ENCODE measurements around the gene GSK3B. TPM values are rescaled to one million over a fixed set of nuclear protein-coding genes. Genes with fewer than 3 reads are reported as not detected.
"Not testable (repeated sequence)": the region's sequence is repeated elsewhere in the genome, so short reads cannot be mapped to it uniquely, and the experiment has no call there.

GSK3B gene
- total and polyA plus RNA-seq, 10 of the 15 experiments (the other 5 are each of a cell fraction or from before 2014, with no cell fraction given), result 8.5 to 49.8 (median 25.5) TPM

DNA sequence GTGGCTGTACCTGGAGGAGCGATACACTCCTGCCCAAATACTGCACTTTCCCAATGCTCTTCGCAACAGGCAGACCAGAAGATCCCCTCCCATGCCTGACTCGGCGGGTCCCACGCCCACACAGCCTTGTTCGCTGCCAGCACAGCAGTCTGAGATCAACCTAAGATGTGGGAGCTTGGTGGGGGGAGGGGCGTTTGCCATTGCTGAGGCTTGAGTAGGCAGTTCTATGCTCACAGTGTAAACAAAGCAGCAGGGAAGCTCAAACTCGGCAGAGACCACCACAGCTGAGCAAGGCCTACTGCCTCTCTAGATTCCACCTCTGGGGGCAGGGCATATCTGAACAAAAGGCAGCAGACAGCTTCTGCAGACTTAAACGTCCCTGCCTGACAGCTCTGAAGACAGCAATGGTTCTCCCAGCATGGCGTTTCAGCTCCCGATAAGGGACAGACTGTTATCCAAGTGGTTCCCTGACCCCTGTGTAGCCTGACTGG, 90.2 kb downstream of the GSK3B start:
- not testable (repeated sequence) for H4K20me1 ChIP-seq (ENCODE audit: control insufficient read depth, insufficient read depth)
- peaks cover 42% of the 10 kb centered on the region for H3K79me2 ChIP-seq (ENCODE audit: control insufficient read depth, insufficient read depth, low read length)
- WGBS (ENCODE audit: insufficient coverage, insufficient replicate concordance, low lambda C conversion rate, missing lambda C conversion rate), result 79% methylated on average over 11 of the region's 11 CpGs

DNA sequence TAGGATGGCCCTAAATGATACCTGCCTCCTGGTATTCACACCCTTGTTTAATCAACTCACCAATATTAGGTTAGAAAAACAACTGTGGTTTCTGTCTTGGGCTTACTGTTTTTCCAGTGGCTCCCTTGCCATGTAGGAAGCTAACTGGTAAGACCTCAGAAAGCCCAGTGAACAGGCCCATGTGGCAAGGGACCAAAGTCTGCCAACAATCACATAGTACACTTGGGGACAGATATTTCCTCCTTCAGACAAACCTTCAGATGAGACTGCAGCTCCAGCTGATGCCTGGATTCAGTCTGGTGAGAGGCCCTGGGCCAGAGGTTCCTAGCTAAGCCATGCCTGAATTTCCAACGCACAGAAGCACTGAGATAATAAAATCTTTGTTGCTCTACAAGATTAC, 96.1 kb downstream of the GSK3B start:
- in situ Hi-C loops (cut with MboI), result no loop called here
- H3K27me3 ChIP-seq (replicated peaks in 1 of 2; ENCODE audit: control insufficient read depth in 2 of 2, insufficient read depth in 2 of 2, low read length in 1 of 2), result no peaks in the 10 kb centered on the region
- peaks cover 27% of the 10 kb centered on the region for H3K79me2 ChIP-seq (ENCODE audit: control insufficient read depth, insufficient read depth, low read length)
- H3K9ac ChIP-seq (ENCODE audit: control insufficient read depth, insufficient read depth, low read length), result no peak overlapping the region
- ChIA-PET SMC1A (ENCODE audit: uncharacterized antibody, unreplicated experiment) (interaction anchor here (0.9 to 1.4 kb wide), 3 partner anchors 11 to 149 kb away, joined by 3 to 4 read pairs (median 3); no protein-coding TSS in a partner anchor), CTCF (no interaction called here), RAD21 (ENCODE audit: unreplicated experiment) (no interaction called here), POLR2A (interaction anchor here (0.6 kb wide), 1 partner anchor 938 kb away, joined by 3 read pairs; no protein-coding TSS in a partner anchor)
- no peaks in the 10 kb centered on the region; the same call in 1 of the 3 replicates for H3K9me3 ChIP-seq (replicated peaks; ENCODE audit: control insufficient read depth, insufficient read depth, low read length)
- no peak for DNase-seq (ENCODE audit: low read depth, low spot score)
- H2AFZ ChIP-seq (ENCODE audit: control insufficient read depth, low read depth, low read length), result no peak overlapping the region
- no peaks in the 10 kb centered on the region for H4K20me1 ChIP-seq (ENCODE audit: control insufficient read depth, insufficient read depth)
- peaks cover 3 to 14% of the 10 kb centered on the region in 2 experiments; a peak in 3 of 4 replicates for H3K36me3 ChIP-seq (ENCODE audit: control insufficient read depth in 2 of 2, insufficient read depth in 2 of 2, low read length in 1 of 2)
- no peak overlapping the region for H3K4me2 ChIP-seq (ENCODE audit: control insufficient read depth, insufficient read depth)
- no TSS peak for BruUV-seq (replicated peaks)
- no peak for ATAC-seq
- H3K27ac ChIP-seq (ENCODE audit: control insufficient read depth, insufficient read depth), result no peak overlapping the region
- intact Hi-C loops (cut with micrococcal nuclease; ENCODE audit: unreplicated experiment), result no loop called here
- FAIRE-seq, result no peak
- H3K4me1 ChIP-seq (ENCODE audit: control insufficient read depth, insufficient read depth, low read length), result no peaks in the 10 kb centered on the region
- no peak overlapping the region for H3K4me3 ChIP-seq
- 100% methylated on average over 1 of the region's 1 CpG for WGBS (ENCODE audit: insufficient coverage, insufficient replicate concordance, low lambda C conversion rate, missing lambda C conversion rate)
- TF ChIP-seq STAT3 (IDR thresholded peaks at IDR 0.05; ENCODE audit: low read depth, low read length), result no peak
- TF ChIP-seq, protein P1, sequence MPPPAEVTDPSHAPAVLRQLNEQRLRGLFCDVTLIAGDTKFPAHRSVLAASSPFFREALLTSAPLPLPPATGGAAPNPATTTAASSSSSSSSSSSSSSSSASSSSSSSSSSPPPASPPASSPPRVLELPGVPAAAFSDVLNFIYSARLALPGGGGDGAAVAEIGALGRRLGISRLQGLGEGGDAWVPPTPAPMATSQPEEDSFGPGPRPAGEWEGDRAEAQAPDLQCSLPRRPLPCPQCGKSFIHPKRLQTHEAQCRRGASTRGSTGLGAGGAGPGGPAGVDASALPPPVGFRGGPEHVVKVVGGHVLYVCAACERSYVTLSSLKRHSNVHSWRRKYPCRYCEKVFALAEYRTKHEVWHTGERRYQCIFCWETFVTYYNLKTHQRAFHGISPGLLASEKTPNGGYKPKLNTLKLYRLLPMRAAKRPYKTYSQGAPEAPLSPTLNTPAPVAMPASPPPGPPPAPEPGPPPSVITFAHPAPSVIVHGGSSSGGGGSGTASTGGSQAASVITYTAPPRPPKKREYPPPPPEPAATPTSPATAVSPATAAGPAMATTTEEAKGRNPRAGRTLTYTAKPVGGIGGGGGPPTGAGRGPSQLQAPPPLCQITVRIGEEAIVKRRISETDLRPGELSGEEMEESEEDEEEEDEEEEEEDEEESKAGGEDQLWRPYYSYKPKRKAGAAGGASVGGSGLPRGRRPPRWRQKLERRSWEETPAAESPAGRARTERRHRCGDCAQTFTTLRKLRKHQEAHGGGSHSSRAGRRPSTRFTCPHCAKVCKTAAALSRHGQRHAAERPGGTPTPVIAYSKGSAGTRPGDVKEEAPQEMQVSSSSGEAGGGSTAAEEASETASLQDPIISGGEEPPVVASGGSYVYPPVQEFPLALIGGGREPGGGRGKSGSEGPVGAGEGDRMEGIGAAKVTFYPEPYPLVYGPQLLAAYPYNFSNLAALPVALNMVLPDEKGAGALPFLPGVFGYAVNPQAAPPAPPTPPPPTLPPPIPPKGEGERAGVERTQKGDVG (CRISPR knock-in tag; IDR thresholded peaks at IDR 0.05), result no peak
- no peak for TF ChIP-seq ZZZ3 (IDR thresholded peaks at IDR 0.05; ENCODE audit: control insufficient read depth, insufficient read length, low read depth)
- TF ChIP-seq, protein P2, sequence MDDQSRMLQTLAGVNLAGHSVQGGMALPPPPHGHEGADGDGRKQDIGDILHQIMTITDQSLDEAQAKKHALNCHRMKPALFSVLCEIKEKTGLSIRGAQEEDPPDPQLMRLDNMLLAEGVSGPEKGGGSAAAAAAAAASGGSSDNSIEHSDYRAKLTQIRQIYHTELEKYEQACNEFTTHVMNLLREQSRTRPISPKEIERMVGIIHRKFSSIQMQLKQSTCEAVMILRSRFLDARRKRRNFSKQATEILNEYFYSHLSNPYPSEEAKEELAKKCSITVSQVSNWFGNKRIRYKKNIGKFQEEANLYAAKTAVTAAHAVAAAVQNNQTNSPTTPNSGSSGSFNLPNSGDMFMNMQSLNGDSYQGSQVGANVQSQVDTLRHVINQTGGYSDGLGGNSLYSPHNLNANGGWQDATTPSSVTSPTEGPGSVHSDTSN (IDR thresholded peaks at IDR 0.05; ENCODE audit: insufficient replicate concordance, low read depth, low read length), result no peak
- no peak for TF ChIP-seq NR2C2 (IDR thresholded peaks at IDR 0.05; ENCODE audit: borderline replicate concordance, control insufficient read depth, insufficient read length, low read depth)
- TF ChIP-seq GATAD2B (conservative IDR thresholded peaks at IDR 0.05; ENCODE audit: low read depth), result no peak
- TF ChIP-seq YY1 (IDR thresholded peaks at IDR 0.05; ENCODE audit: low read depth, low read length), result no peak
- TF ChIP-seq NR2C1 (IDR thresholded peaks at IDR 0.05), result no peak
- no peak for TF ChIP-seq IKZF2 (IDR thresholded peaks at IDR 0.05)
- TF ChIP-seq IKZF1 (conservative IDR thresholded peaks at IDR 0.05), result no peak
- no peak for TF ChIP-seq CHD1 (IDR thresholded peaks at IDR 0.05; ENCODE audit: low read depth, low read length)
- no peak for TF ChIP-seq GABPA (IDR thresholded peaks at IDR 0.05; ENCODE audit: low read depth)
- TF ChIP-seq POLR2AphosphoS2 (IDR thresholded peaks at IDR 0.05; ENCODE audit: low read depth, low read length), result no peak
- no peak for TF ChIP-seq PAX5 (IDR thresholded peaks at IDR 0.05; ENCODE audit: borderline replicate concordance, low read depth, low read length)

More for the DNA sequence above, 90.2 kb downstream of the GSK3B start:
- H2AFZ ChIP-seq (ENCODE audit: control insufficient read depth, low read depth, low read length); FAIRE-seq; H3K27me3 ChIP-seq (replicated peaks in 1 of 2; ENCODE audit: control insufficient read depth in 2 of 2, insufficient read depth in 2 of 2, low read length in 1 of 2); H3K9ac ChIP-seq (ENCODE audit: control insufficient read depth, insufficient read depth, low read length); H3K4me2 ChIP-seq (ENCODE audit: control insufficient read depth, insufficient read depth); H3K4me1 ChIP-seq (ENCODE audit: control insufficient read depth, insufficient read depth, low read length); H3K4me3 ChIP-seq; RAD21 ChIA-PET (ENCODE audit: unreplicated experiment); DNase-seq (ENCODE audit: low read depth, low spot score); H3K27ac ChIP-seq (ENCODE audit: control insufficient read depth, insufficient read depth); in situ Hi-C loops (cut with MboI); intact Hi-C loops (cut with micrococcal nuclease; ENCODE audit: unreplicated experiment); H3K9me3 ChIP-seq (replicated peaks; ENCODE audit: control insufficient read depth, insufficient read depth, low read length); SMC1A ChIA-PET (ENCODE audit: uncharacterized antibody, unreplicated experiment); ATAC-seq; POLR2A ChIA-PET; BruUV-seq (replicated peaks): not testable (repeated sequence)
- CTCF ChIA-PET, result interaction anchor here (0.7 kb wide), 1 partner anchor 12 kb away, joined by 3 read pairs; no protein-coding TSS in a partner anchor
- H3K36me3 ChIP-seq (ENCODE audit: control insufficient read depth in 2 of 2, insufficient read depth in 2 of 2, low read length in 1 of 2), result peaks cover 1 to 11% of the 10 kb centered on the region in 2 experiments; a peak in 2 of 4 replicates
